GM12865 (cell line): ENCODE data around the gene CAPN15.

ENCODE experiments used
- DNase-seq: peaks from one replicate; pipeline ENCODE4 v3.0.0; 2010; ENCODE audit warnings: low read depth
- H3K4me3 ChIP-seq: 2 replicates; pipeline ENCODE4 v1.5.1; 2011; ENCODE audit warnings: mild to moderate bottlenecking, low read depth, low read length, control low read depth
- CTCF ChIP-seq: IDR thresholded peaks from 2 replicates; pipeline ENCODE4 v1.5.1; 2011; ENCODE audit warnings: low read length, control low read depth, low read depth, inconsistent platforms; ENCODE audit not compliant: insufficient read depth; ENCODE audit errors: missing control alignments

CAPN15 gene

GRCh38 chr16:522320-523096, 5.0 kb upstream of the CAPN15 start:
- H3K4me3 ChIP-seq: no peak overlapping the region
- no peak for TF ChIP-seq CTCF
- no peak for DNase-seq

- DNase-seq: no peak
- TF ChIP-seq CTCF: no peak
- no peak overlapping the region for H3K4me3 ChIP-seq
These were observed 4.3 kb upstream of the CAPN15 start for GRCh38 chr16:523097-523741.

GRCh38 chr16:524274-525040, 3.1 kb upstream of the CAPN15 start:
- no peak for TF ChIP-seq CTCF
- no peak for DNase-seq
- H3K4me3 ChIP-seq: no peak overlapping the region

- no peak for DNase-seq
- peak overlapping the region; percentile 4 for H3K4me3 ChIP-seq
- no peak for TF ChIP-seq CTCF
These were observed 2.4 kb upstream of the CAPN15 start for GRCh38 chr16:525123-525519.

GRCh38 chr16:525520-526180, 1.9 kb upstream of the CAPN15 start:
- H3K4me3 ChIP-seq: peak overlapping the region; percentile 96
- peak; percentile 91 for DNase-seq
- no peak for TF ChIP-seq CTCF

- no peak for TF ChIP-seq CTCF
- DNase-seq: peak; percentile 43
- H3K4me3 ChIP-seq: peak overlapping the region; percentile 96
These were observed 1.1 kb upstream of the CAPN15 start for GRCh38 chr16:526181-527014.
